Fibroblast of skin of scalp (primary cell): ENCODE results near the gene IFI6.
"Not testable (repeated sequence)": the region's sequence is repeated elsewhere in the genome, so short reads cannot be mapped to it uniquely, and the experiment has no call there.

Experiments
- DNase-seq: peaks from one replicate; pipeline ENCODE4 v3.0.0-alpha.2; 2013

The IFI6 gene

DNA sequence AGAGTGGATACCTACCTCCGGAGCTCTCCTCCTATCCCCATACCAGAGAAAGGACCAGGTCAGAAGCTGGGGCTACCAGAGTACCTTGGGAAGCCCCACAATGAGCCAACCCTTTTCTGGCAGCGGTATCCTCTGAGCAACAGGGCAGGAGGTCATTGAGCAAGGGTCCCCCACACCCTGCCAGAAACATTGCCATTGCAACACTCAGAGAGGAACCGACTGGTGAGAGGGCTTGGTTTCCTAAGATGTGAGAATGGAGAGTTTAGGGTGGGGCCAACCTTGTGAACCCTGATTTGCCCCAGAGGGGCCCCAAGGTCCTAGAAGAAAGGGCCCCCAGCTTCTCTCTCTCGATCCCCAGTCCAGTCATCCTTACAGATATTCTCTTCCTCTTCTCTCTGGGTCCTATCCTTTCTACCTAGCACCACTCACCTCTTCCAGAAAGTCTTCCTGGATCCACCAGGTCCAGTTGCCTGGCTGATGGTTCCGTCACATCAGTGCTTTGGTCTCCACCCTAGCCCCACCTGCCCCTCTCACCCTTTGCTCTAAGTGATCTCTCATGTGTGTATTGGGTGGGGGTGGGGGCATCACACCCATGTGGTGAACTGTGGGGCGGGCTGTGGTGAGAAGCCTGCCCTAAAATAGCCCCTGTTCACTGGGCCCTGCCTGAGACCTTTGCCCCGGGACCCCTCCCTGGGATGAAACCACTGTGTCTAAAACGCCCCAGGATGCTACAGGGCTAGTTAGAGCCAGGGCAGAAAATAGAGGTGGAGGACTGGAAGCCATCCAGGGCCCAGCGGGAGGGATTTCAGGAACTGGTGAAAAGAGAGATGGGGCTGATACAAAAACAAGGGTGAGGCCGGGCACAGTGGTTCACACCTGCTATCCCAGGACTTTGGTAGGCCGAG, 45.7 kb downstream of the IFI6 start:
- no peak for DNase-seq

DNA sequence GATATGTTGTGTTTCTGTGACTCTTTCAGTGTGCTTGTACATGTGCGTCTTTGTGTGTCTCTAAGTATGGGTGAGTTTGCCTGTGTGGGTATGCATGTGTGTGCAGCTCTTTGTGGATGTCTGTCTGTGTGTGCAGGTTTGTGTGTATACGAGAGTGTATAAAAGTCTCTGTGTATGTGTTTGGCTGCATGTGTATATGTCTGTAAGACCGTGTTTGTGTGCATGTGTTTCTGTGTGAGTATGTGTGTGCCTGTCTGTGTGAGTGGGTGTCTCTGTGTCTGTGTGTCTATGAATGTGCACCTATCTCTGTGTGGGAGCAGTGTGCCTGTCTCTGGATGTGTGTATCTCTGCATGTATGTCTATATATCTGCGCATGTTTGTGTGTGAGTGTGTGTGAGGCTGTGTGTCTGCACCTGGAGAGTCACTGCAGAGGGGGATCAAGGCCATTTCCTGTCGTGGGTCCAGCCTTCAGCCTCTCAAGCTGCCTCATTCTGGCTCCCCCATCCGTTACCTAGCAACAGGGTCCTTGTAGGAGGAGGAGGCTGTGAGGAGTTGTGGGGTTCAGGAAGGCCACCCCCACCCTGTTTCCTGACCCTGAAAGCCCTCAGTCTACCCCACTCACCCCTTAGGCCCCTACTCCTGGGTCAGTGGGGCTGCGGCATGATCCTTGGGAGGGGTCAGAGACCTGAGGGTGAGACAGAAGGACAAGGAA, 47.4 kb downstream of the IFI6 start:
- no peak for DNase-seq

- no peak for DNase-seq
These were observed 48.4 kb downstream of the IFI6 start for GRCh38 chr1:27623327-27624212.

GRCh38 chr1:27622828-27623227, 49.2 kb downstream of the IFI6 start:
- no peak for DNase-seq

DNA sequence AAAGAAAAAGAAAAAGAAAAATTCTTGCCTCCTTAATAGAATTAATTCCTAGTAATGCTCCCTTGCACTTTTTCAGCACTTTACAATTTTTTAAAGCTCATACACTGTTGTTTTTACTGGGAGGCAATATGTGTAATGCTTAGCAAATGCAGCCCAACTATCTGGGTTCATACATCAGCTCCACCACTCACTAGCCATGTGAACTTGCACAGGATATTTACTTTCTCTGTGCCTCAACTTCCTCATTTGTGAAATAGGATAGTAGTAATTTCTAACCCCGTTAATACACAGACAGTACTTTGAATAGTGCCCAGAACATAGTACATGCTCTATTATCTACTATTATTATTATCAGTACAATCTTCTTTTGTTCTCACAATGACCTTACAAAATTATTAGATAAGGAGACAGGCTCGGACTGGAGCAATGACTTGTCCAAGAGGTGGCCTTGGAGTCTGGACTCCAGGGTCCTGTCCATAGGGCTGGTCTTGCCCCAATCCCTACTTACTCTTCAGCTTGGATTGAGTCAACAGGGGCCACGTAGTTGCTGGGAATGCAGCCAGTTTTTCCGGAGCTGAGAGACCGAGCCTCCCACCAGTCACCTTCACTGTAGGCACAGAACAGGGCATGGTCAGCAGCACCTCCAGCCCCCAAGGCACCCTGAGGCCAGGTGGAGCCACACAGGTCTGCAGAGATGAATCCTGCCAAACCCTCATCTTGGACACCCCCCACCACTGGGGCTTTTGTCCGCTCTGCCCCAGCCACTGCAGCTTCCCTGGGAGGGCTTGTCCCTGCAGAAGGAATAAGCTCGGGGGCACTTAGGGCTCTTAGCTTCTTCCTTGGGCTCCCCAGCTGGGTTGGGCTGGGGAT, 50.7 kb downstream of the IFI6 start:
- no peak for DNase-seq

GRCh38 chr1:27619782-27620438, 52.1 kb downstream of the IFI6 start:
- not testable (repeated sequence) for DNase-seq

GRCh38 chr1:27618341-27619082, 53.5 kb downstream of the IFI6 start:
- DNase-seq, result no peak

- DNase-seq, result no peak
These were observed 54.6 kb downstream of the IFI6 start for GRCh38 chr1:27617420-27617819.

DNA sequence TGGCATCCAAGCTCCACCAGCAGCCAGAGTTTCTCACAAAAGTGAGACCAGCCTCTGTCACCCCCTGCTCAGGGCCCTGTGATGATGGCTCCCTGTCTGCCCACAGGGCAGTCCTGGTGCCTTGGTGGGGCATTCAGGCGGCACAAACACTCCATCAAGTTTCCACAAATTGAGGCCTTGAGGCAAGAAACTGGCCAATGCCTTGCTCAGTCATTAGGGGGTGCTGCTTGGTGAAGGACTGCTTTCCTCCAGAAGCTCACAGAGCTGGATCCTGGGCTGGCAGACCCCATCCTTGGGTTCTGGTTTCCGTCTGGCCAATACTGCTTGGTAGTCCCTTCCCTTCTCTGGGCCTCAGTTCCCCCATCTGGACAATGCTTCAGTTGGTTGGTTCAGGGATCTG, 55.6 kb downstream of the IFI6 start:
- no peak for DNase-seq
